Activated CD8-positive, alpha-beta T cell treated with anti-CD3 and anti-CD28 coated beads, Interleukin-2, amount 10 ng/mL, durations not matched to agents 7 days and 5 days (primary cell): Measurements from ENCODE around the gene DIAPH2. TPM values are rescaled to one million over a fixed set of nuclear protein-coding genes. Genes with fewer than 3 reads are reported as not detected.
"Not testable (repeated sequence)": the region's sequence is repeated elsewhere in the genome, so short reads cannot be mapped to it uniquely, and the experiment has no call there.

Experiments used
- ATAC-seq: fragments of 150-1000 bp; cut with Tn5 transposase; one replicate; pipeline ENCODE4 v1.10.0; 2021; ENCODE audit warnings: moderate library complexity
- CTCF ChIA-PET: fragments of 350-600 bp; sonication (Branson Sonifier 250); formaldehyde crosslinking; loops from one replicate; lab custom pipeline; 2021; ENCODE audit warnings: antibody characterized with exemption; lab: Charles Lee
- POLR2A ChIA-PET: fragments of 350-600 bp; sonication (Branson Sonifier 250); formaldehyde crosslinking; loops from one replicate; lab custom pipeline; 2021; ENCODE audit warnings: antibody characterized with exemption; lab: Charles Lee
- DNase-seq: peaks from one replicate; pipeline ENCODE4 v3.0.0-alpha.2; 2020
- H3K27ac Mint-ChIP-seq: one replicate; pipeline ENCODE4 v1.8.0; 2021; ENCODE audit warnings: mild to moderate bottlenecking, mixed read lengths
- H3K27me3 Mint-ChIP-seq: one replicate; pipeline ENCODE4 v1.8.0; 2021; ENCODE audit warnings: low read depth, mixed read lengths
- H3K36me3 Mint-ChIP-seq: one replicate; pipeline ENCODE4 v1.8.0; 2021; ENCODE audit warnings: low read depth, mixed read lengths
- H3K4me1 Mint-ChIP-seq: one replicate; pipeline ENCODE4 v1.8.0; 2021; ENCODE audit warnings: low read depth, mixed read lengths
- H3K4me3 Mint-ChIP-seq: one replicate; pipeline ENCODE4 v1.8.0; 2021; ENCODE audit warnings: mild to moderate bottlenecking, mixed read lengths
- H3K9me3 Mint-ChIP-seq: one replicate; pipeline ENCODE4 v1.8.0; 2022; ENCODE audit warnings: mixed read lengths; ENCODE audit not compliant: insufficient read depth
- total RNA-seq, 2 experiments: library from RNA; stranded (reverse); gene quantifications; one replicate each; pipeline ENCODE4 v1.2.3, GENCODE V29; 2021

DIAPH2 gene
- total RNA-seq, 2 experiments from 2014 or later = 14.1 to 14.4 TPM

GRCh38 chrX:96837808-96838207 lies 153.2 kb downstream of the DIAPH2 start:
- CTCF ChIA-PET = no interaction called here
- H3K27me3 Mint-ChIP-seq = no peaks in the 10 kb centered on the region
- H3K27ac Mint-ChIP-seq = no peak overlapping the region
- no peak overlapping the region for H3K4me3 Mint-ChIP-seq
- no peaks in the 10 kb centered on the region for H3K36me3 Mint-ChIP-seq
- H3K9me3 Mint-ChIP-seq = no peaks in the 10 kb centered on the region
- POLR2A ChIA-PET = no interaction called here
- no peak for DNase-seq
- ATAC-seq = no peak
- no peaks in the 10 kb centered on the region for H3K4me1 Mint-ChIP-seq

GRCh38 chrX:96838537-96838936 lies 153.9 kb downstream of the DIAPH2 start:
- Mint-ChIP-seq H3K27ac (no peak overlapping the region), H3K9me3 (no peaks in the 10 kb centered on the region), H3K4me1 (no peaks in the 10 kb centered on the region), H3K36me3 (no peaks in the 10 kb centered on the region), H3K27me3 (no peaks in the 10 kb centered on the region), H3K4me3 (no peak overlapping the region)
- ATAC-seq (no peak), DNase-seq (no peak)
- ChIA-PET CTCF (no interaction called here), POLR2A (no interaction called here)

- no peaks in the 10 kb centered on the region for H3K36me3 Mint-ChIP-seq
- no peak overlapping the region for H3K27ac Mint-ChIP-seq
- no peak for DNase-seq
- CTCF ChIA-PET = no interaction called here
- H3K4me3 Mint-ChIP-seq = no peak overlapping the region
- no peaks in the 10 kb centered on the region for H3K9me3 Mint-ChIP-seq
- no peaks in the 10 kb centered on the region for H3K27me3 Mint-ChIP-seq
- no peaks in the 10 kb centered on the region for H3K4me1 Mint-ChIP-seq
- no peak for ATAC-seq
- POLR2A ChIA-PET = no interaction called here
Measured at GRCh38 chrX:96841325-96841724, 156.7 kb downstream of the DIAPH2 start.

- H3K4me1 Mint-ChIP-seq, H3K9me3 Mint-ChIP-seq, DNase-seq, CTCF ChIA-PET, POLR2A ChIA-PET, H3K4me3 Mint-ChIP-seq, H3K27ac Mint-ChIP-seq, ATAC-seq, H3K27me3 Mint-ChIP-seq, H3K36me3 Mint-ChIP-seq: not testable (repeated sequence)
Measured at GRCh38 chrX:96841866-96842265, 157.2 kb downstream of the DIAPH2 start.

GRCh38 chrX:96843566-96843965 lies 158.9 kb downstream of the DIAPH2 start:
- POLR2A ChIA-PET = no interaction called here
- no peak for ATAC-seq

GRCh38 chrX:96846841-96847240 lies 162.2 kb downstream of the DIAPH2 start:
- no peaks in the 10 kb centered on the region for H3K36me3 Mint-ChIP-seq
- POLR2A ChIA-PET = no interaction called here
- ATAC-seq = no peak
- no peak overlapping the region for H3K27ac Mint-ChIP-seq
- CTCF ChIA-PET = no interaction called here
- H3K4me3 Mint-ChIP-seq = no peak overlapping the region
- no peaks in the 10 kb centered on the region for H3K27me3 Mint-ChIP-seq
- H3K4me1 Mint-ChIP-seq = no peaks in the 10 kb centered on the region
- H3K9me3 Mint-ChIP-seq = no peaks in the 10 kb centered on the region
- no peak for DNase-seq

More at GRCh38 chrX:96843566-96843965, 158.9 kb downstream of the DIAPH2 start:
- H3K27me3 Mint-ChIP-seq = no peaks in the 10 kb centered on the region
- CTCF ChIA-PET = no interaction called here
- DNase-seq = no peak
- no peak overlapping the region for H3K27ac Mint-ChIP-seq
- no peaks in the 10 kb centered on the region for H3K36me3 Mint-ChIP-seq
- H3K9me3 Mint-ChIP-seq = no peaks in the 10 kb centered on the region
- H3K4me3 Mint-ChIP-seq = no peak overlapping the region
- H3K4me1 Mint-ChIP-seq = no peaks in the 10 kb centered on the region

- H3K36me3 Mint-ChIP-seq, CTCF ChIA-PET, H3K27ac Mint-ChIP-seq, H3K4me3 Mint-ChIP-seq, H3K9me3 Mint-ChIP-seq, POLR2A ChIA-PET, H3K4me1 Mint-ChIP-seq, DNase-seq, ATAC-seq, H3K27me3 Mint-ChIP-seq: not testable (repeated sequence)
Measured at GRCh38 chrX:96859422-96859821, 174.8 kb downstream of the DIAPH2 start.

- H3K4me1 Mint-ChIP-seq = no peaks in the 10 kb centered on the region
- CTCF ChIA-PET = no interaction called here
Measured at GRCh38 chrX:96861218-96861617, 176.6 kb downstream of the DIAPH2 start.

GRCh38 chrX:96861661-96862060 lies 177.0 kb downstream of the DIAPH2 start:
- Mint-ChIP-seq H3K4me3 (no peak overlapping the region), H3K27ac (no peak overlapping the region), H3K36me3 (no peaks in the 10 kb centered on the region), H3K27me3 (no peaks in the 10 kb centered on the region), H3K4me1 (no peaks in the 10 kb centered on the region), H3K9me3 (no peaks in the 10 kb centered on the region)
- CTCF ChIA-PET = no interaction called here
- ATAC-seq (no peak), DNase-seq (no peak)
- POLR2A ChIA-PET = no interaction called here

More at GRCh38 chrX:96861218-96861617, 176.6 kb downstream of the DIAPH2 start:
- no peak overlapping the region for H3K4me3 Mint-ChIP-seq
- no peaks in the 10 kb centered on the region for H3K27me3 Mint-ChIP-seq
- DNase-seq (no peak), ATAC-seq (no peak)
- POLR2A ChIA-PET = no interaction called here
- no peaks in the 10 kb centered on the region for H3K9me3 Mint-ChIP-seq
- no peak overlapping the region for H3K27ac Mint-ChIP-seq
- H3K36me3 Mint-ChIP-seq = no peaks in the 10 kb centered on the region

- ChIA-PET POLR2A (no interaction called here), CTCF (no interaction called here)
- no peak within 1 kb of the TSS for H3K27ac Mint-ChIP-seq
- DNase-seq = no peak
- H3K4me1 Mint-ChIP-seq = no peaks in the 10 kb centered on the region
- H3K4me3 Mint-ChIP-seq = no peak within 1 kb of the TSS
- H3K36me3 Mint-ChIP-seq = peaks cover 4% of the 10 kb centered on the region
- no peaks in the 10 kb centered on the region for H3K9me3 Mint-ChIP-seq
- ATAC-seq = no peak
- no peaks in the 10 kb centered on the region for H3K27me3 Mint-ChIP-seq
Measured at GRCh38 chrX:96883608-96884007, 199.0 kb downstream of the DIAPH2 start, which contains the start of gene RPA4. RPA4 (plus strand) TSS chrX:96883908; CDS start chrX:96884311, 403 bp downstream.

GRCh38 chrX:96884027-96884426 lies 199.4 kb downstream of the DIAPH2 start:
- H3K27ac Mint-ChIP-seq = no peak overlapping the region
- H3K27me3 Mint-ChIP-seq = no peaks in the 10 kb centered on the region
- H3K4me1 Mint-ChIP-seq = no peaks in the 10 kb centered on the region
- no peak overlapping the region for H3K4me3 Mint-ChIP-seq
- ATAC-seq = no peak
- DNase-seq = no peak
- H3K36me3 Mint-ChIP-seq = peaks cover 4% of the 10 kb centered on the region
- H3K9me3 Mint-ChIP-seq = no peaks in the 10 kb centered on the region
- ChIA-PET POLR2A (no interaction called here), CTCF (no interaction called here)

- H3K27me3 Mint-ChIP-seq = no peaks in the 10 kb centered on the region
- POLR2A ChIA-PET = no interaction called here
- H3K36me3 Mint-ChIP-seq = peaks cover 3% of the 10 kb centered on the region
- H3K9me3 Mint-ChIP-seq = no peaks in the 10 kb centered on the region
- no peak overlapping the region for H3K4me3 Mint-ChIP-seq
- DNase-seq (no peak), ATAC-seq (no peak)
- no peaks in the 10 kb centered on the region for H3K4me1 Mint-ChIP-seq
- CTCF ChIA-PET = no interaction called here
- H3K27ac Mint-ChIP-seq = no peak overlapping the region
Measured at GRCh38 chrX:96889726-96890125, 205.1 kb downstream of the DIAPH2 start.

GRCh38 chrX:96906741-96907140 lies 222.1 kb downstream of the DIAPH2 start:
- Mint-ChIP-seq H3K27ac (no peak overlapping the region), H3K9me3 (no peaks in the 10 kb centered on the region), H3K36me3 (peaks cover under 1% of the 10 kb centered on the region), H3K4me3 (no peak overlapping the region), H3K27me3 (no peaks in the 10 kb centered on the region), H3K4me1 (no peaks in the 10 kb centered on the region)
- ChIA-PET POLR2A (no interaction called here), CTCF (no interaction called here)
- no peak for DNase-seq
- no peak for ATAC-seq
